Mammary epithelial cell (primary cell): ENCODE measurements around the gene CNDP2.

Experiments
- EZH2 ChIP-seq: IDR thresholded peaks from 2 replicates; pipeline ENCODE4 v1.6.1; 2012; ENCODE audit warnings: low read length, inconsistent platforms, borderline replicate concordance
- TF ChIP-seq, protein P1 (sequence below), 2 donors: IDR thresholded peaks in 1 of 2; conservative IDR thresholded peaks in 1 of 2; 2 replicates each; pipeline ENCODE4 v1.5.1; 2011 to 2012; ENCODE audit warnings: inconsistent platforms in 2 of 2, low read length in 2 of 2, mild to moderate bottlenecking in 2 of 2, control low read depth in 1 of 2, low read depth in 1 of 2; ENCODE audit not compliant: insufficient read depth in 1 of 2; ENCODE audit errors: extremely low read depth in 1 of 2

DNA sequence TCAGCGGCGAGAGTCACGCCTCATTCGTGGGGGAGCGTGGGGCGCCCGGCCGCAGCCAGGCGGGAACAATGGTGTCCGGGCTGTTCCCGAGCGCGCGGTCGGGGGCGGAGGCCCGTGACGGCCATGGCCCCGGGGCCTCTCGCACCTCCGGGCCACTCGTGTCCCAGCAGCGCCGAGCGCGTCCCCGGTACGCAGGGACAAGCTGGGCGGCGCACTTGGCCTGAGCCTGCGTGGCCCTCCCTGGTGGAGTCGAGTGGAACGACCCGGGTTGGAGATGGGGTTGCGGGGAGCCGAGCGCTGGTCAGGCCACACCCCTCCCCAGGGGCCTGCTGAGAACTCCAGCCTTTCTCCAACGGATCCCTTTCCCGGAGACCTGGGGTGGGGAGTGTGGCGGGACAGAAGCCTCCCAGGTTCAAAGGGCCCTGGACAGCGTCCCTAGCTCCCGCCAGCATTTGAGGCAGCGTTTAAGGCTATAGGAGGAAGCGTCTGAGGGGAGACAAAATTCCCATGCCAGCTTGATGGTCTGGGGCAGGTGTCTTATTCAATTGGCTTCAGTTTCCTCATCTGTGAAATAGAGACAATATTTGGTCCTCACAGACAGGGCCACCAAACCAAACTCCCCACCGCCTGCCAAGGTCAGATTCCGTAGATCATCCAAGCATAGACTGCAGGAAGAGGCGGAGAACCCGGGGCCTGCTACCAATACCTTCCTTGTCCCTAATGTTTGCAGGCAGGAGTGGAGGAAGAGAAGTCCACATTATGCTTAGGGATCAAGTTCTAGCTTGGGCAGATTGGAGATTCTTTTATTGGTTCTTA, 553 bp downstream of the CNDP2 start:
- TF ChIP-seq, protein P1, sequence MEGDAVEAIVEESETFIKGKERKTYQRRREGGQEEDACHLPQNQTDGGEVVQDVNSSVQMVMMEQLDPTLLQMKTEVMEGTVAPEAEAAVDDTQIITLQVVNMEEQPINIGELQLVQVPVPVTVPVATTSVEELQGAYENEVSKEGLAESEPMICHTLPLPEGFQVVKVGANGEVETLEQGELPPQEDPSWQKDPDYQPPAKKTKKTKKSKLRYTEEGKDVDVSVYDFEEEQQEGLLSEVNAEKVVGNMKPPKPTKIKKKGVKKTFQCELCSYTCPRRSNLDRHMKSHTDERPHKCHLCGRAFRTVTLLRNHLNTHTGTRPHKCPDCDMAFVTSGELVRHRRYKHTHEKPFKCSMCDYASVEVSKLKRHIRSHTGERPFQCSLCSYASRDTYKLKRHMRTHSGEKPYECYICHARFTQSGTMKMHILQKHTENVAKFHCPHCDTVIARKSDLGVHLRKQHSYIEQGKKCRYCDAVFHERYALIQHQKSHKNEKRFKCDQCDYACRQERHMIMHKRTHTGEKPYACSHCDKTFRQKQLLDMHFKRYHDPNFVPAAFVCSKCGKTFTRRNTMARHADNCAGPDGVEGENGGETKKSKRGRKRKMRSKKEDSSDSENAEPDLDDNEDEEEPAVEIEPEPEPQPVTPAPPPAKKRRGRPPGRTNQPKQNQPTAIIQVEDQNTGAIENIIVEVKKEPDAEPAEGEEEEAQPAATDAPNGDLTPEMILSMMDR (conservative IDR thresholded peaks at IDR 0.05 in 1 of 2, IDR thresholded peaks at IDR 0.05 in 1 of 2; ENCODE audit: extremely low read depth in 1 of 2, insufficient read depth in 1 of 2, low read depth in 1 of 2, low read length in 2 of 2) = no peak
- TF ChIP-seq EZH2 = no peak
